MCF 10A (cell line): ENCODE measurements around the gene GABRB1. TPM values are rescaled to one million over a fixed set of nuclear protein-coding genes. Genes with fewer than 3 reads are reported as not detected.

ENCODE experiments used
- BruUV-seq: library from RNA; stranded (reverse); fragments of 400-500 nt; replicated peaks from 2 replicates; lab custom pipeline; 2021; lab: Mats Ljungman, UMichigan
- CTCF ChIA-PET: fragments of 300-600 bp; sonication (Branson Sonifier 250); formaldehyde crosslinking; extraction: SDS; loops from one replicate; lab custom pipeline; 2021; ENCODE audit warnings: antibody characterized with exemption, inconsistent platforms; lab: Yijun Ruan, JAX
- POLR2A ChIA-PET: fragments of 300-600, 350-650 bp; sonication (Branson Sonifier 250); formaldehyde crosslinking; extraction: SDS; loops from one replicate; lab custom pipeline; 2020; ENCODE audit warnings: antibody characterized with exemption, inconsistent platforms; lab: Yijun Ruan, JAX
- DNase-seq: peaks from one replicate; pipeline ENCODE4 v3.0.0-alpha.2; 2018; ENCODE audit not compliant: unreplicated experiment
- H3K27ac Mint-ChIP-seq: one replicate; pipeline ENCODE4 v1.8.0; 2022; ENCODE audit warnings: mild to moderate bottlenecking, low read depth, mixed read lengths; ENCODE audit not compliant: unreplicated experiment
- H3K27me3 Mint-ChIP-seq: one replicate; pipeline ENCODE4 v1.8.0; 2022; ENCODE audit warnings: mixed read lengths; ENCODE audit not compliant: insufficient read depth, unreplicated experiment
- H3K36me3 Mint-ChIP-seq: one replicate; pipeline ENCODE4 v1.8.0; 2022; ENCODE audit warnings: mild to moderate bottlenecking, moderate library complexity, mixed read lengths; ENCODE audit not compliant: insufficient read depth, unreplicated experiment
- H3K4me1 Mint-ChIP-seq: one replicate; pipeline ENCODE4 v1.8.0; 2022; ENCODE audit warnings: mixed read lengths; ENCODE audit not compliant: insufficient read depth, unreplicated experiment
- H3K4me3 Mint-ChIP-seq: one replicate; pipeline ENCODE4 v1.8.0; 2022; ENCODE audit warnings: mild to moderate bottlenecking, moderate library complexity, mixed read lengths; ENCODE audit not compliant: unreplicated experiment
- H3K9me3 Mint-ChIP-seq: one replicate; pipeline ENCODE4 v1.8.0; 2022; ENCODE audit warnings: mixed read lengths; ENCODE audit not compliant: unreplicated experiment
- intact Hi-C: fragments of 100-400 bp; cut with micrococcal nuclease; formaldehyde crosslinking; loops from 2 replicates; pipeline ENCODE4 v1.14.1; 2022
- total RNA-seq: library from RNA; stranded (reverse); gene quantifications from 2 replicates; pipeline ENCODE4 v1.2.3, GENCODE V29; 2022
- TF ChIP-seq, protein P1 (sequence below): fragments of 200-600 bp; IDR thresholded peaks from one replicate; pipeline ENCODE4 v1.8.0; 2022; ENCODE audit warnings: antibody characterized with exemption, mild to moderate bottlenecking; ENCODE audit not compliant: unreplicated experiment

The GABRB1 gene
- total RNA-seq, 1 experiment from 2014 or later: not detected

DNA sequence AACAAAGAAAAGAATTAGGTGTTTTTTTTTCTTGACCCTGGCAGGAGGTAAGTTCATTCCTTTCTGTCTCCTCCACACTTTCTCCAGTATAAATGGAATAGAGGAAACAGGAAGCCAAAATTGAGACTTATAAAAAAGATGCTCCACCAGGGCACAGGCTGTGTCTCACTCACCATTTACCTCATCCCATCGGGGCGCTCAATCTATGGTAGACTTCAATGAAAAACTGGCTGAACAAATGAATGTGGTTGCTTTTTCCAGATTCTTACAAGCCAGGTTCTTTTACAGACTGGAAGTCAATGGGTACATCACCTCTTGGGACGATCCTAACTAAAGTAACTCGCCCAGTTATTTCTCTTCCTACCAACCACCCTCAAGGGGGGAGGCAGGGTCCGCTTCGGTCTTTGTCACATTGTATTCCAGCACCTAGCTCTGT is 431.4 kb downstream of the GABRB1 start:
- Mint-ChIP-seq H3K4me3 (peak overlapping the region; percentile 83), H3K9me3 (no peaks in the 10 kb centered on the region), H3K4me1 (peaks cover 18% of the 10 kb centered on the region), H3K27me3 (no peaks in the 10 kb centered on the region), H3K36me3 (peaks cover 12% of the 10 kb centered on the region), H3K27ac (peak overlapping the region; percentile 54)
- intact Hi-C loops: loop anchor here (1.0 kb wide), 2 partner anchors 22 to 101 kb away; partner anchors contain the start of gene ATP10D
- CTCF ChIA-PET: interaction anchor here (0.6 to 2.2 kb wide), 13 partner anchors 10 to 470 kb away, joined by 3 to 17 read pairs (median 4); partner anchors contain the start of gene ATP10D
- no peak for DNase-seq
- POLR2A ChIA-PET: interaction anchor here (0.6 to 4.8 kb wide), 8 partner anchors 13 to 390 kb away, joined by 3 to 50 read pairs (median 4); partner anchors contain the start of gene ATP10D
- TF ChIP-seq, protein P1, sequence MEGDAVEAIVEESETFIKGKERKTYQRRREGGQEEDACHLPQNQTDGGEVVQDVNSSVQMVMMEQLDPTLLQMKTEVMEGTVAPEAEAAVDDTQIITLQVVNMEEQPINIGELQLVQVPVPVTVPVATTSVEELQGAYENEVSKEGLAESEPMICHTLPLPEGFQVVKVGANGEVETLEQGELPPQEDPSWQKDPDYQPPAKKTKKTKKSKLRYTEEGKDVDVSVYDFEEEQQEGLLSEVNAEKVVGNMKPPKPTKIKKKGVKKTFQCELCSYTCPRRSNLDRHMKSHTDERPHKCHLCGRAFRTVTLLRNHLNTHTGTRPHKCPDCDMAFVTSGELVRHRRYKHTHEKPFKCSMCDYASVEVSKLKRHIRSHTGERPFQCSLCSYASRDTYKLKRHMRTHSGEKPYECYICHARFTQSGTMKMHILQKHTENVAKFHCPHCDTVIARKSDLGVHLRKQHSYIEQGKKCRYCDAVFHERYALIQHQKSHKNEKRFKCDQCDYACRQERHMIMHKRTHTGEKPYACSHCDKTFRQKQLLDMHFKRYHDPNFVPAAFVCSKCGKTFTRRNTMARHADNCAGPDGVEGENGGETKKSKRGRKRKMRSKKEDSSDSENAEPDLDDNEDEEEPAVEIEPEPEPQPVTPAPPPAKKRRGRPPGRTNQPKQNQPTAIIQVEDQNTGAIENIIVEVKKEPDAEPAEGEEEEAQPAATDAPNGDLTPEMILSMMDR: no peak
- no TSS peak for BruUV-seq

DNA sequence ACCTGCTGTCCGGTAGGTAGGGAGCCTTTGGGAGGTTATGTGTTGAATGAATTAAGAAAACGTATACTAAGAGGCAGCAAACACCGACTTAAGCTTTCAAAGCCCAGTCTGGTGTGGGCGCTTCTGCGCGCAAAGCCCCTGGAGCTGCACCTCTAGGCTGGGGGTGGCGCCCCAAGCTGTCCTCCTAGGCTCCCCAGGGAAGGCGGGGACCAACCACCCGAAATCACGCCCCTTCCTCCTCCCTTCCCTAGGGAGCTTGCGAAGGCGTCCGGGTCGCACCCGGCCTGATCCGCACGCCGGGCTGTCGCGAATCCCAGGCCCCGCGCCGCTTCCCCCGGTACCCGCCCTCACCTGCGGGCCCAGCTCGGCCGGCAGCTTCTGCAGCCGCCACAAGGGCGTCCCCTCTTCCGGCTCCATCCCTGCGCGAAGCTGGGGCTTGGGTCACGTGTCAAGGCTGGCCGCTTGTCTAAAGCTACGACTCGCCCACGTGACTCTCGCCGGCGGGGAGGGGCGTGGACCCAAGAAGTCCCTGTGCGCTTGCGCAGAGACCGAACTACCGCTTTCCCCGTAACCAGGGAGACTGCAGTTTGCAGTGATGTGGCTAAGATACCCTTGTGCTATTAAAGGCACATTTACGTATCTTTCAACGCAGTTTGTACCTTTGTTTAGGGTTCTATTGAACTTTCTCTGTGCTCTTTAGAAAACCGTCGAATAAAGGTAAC is 432.0 kb downstream of the GABRB1 start, which contains the start of gene COMMD8:
TSS of gene COMMD8 (minus strand) at position 468 of the 722 bp plus-strand sequence. CDS start at position 417, 51 bp downstream.
- H3K4me3 Mint-ChIP-seq: peak within 1 kb of the TSS; percentile 83
- CTCF ChIA-PET: interaction anchor here (0.6 to 2.2 kb wide), 15 partner anchors 9 to 469 kb away, joined by 3 to 17 read pairs (median 4); partner anchors contain the start of gene ATP10D
- no peaks in the 10 kb centered on the region for H3K27me3 Mint-ChIP-seq
- H3K36me3 Mint-ChIP-seq: peaks cover 11% of the 10 kb centered on the region
- intact Hi-C loops: loop anchor here (1.0 kb wide), 2 partner anchors 22 to 101 kb away; partner anchors contain the start of gene ATP10D
- POLR2A ChIA-PET: interaction anchor here (0.5 to 4.8 kb wide), 10 partner anchors 12 to 390 kb away, joined by 3 to 50 read pairs (median 4); partner anchors contain the start of gene ATP10D
- peak; percentile 95 for DNase-seq
- BruUV-seq: no TSS peak
- peaks cover 18% of the 10 kb centered on the region for H3K4me1 Mint-ChIP-seq
- peak within 1 kb of the TSS; percentile 54 for H3K27ac Mint-ChIP-seq
- TF ChIP-seq, protein P1: no peak
- H3K9me3 Mint-ChIP-seq: no peaks in the 10 kb centered on the region

DNA sequence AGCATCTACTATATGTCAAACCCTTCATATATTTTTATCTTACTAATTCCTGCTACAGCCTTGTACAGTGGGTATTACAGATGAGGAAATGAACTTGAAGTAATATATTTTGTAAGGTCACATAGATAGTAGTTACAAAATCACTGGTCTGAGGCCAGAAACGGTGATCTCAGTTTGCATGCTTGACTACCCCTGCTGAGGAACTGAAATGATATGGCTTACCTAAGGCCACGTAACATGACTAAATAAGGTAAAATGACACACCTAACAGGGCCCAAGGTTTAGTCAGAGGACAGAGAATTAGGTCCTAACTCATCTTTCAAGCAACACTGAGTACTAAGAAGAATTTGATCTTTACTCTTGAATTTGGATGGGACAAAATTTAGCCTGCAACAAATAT is 433.6 kb downstream of the GABRB1 start:
- Mint-ChIP-seq H3K4me1 (peaks cover 18% of the 10 kb centered on the region), H3K9me3 (no peaks in the 10 kb centered on the region), H3K4me3 (no peak overlapping the region), H3K27ac (no peak overlapping the region), H3K36me3 (no peaks in the 10 kb centered on the region), H3K27me3 (no peaks in the 10 kb centered on the region)
- intact Hi-C loops: no loop called here
- ChIA-PET POLR2A (interaction anchor here (4.8 kb wide), 1 partner anchor 19 kb away, joined by 50 read pairs; the partner anchor contains the start of gene ATP10D), CTCF (interaction anchor here (1.3 kb wide), 1 partner anchor 100 kb away, joined by 5 read pairs; no protein-coding TSS in a partner anchor)
- TF ChIP-seq, protein P1: no peak
- DNase-seq: no peak
- BruUV-seq: no TSS peak
